Retinal pigment epithelial cell (primary cell): ENCODE measurements around the gene RBM15.

ENCODE experiments used
- DNase-seq: peaks from one replicate; pipeline ENCODE4 v3.0.0-alpha.2; 2010; ENCODE audit warnings: low read depth
- H3K4me3 ChIP-seq: 2 replicates; pipeline ENCODE4 v1.5.1; 2011; ENCODE audit warnings: mild to moderate bottlenecking, low read length, control low read depth, moderate library complexity
- TF ChIP-seq, protein P1 (sequence below): conservative IDR thresholded peaks from 2 replicates; pipeline ENCODE4 v1.5.1; 2011; ENCODE audit warnings: low read depth, low read length, control low read depth, inconsistent platforms

Gene RBM15

DNA sequence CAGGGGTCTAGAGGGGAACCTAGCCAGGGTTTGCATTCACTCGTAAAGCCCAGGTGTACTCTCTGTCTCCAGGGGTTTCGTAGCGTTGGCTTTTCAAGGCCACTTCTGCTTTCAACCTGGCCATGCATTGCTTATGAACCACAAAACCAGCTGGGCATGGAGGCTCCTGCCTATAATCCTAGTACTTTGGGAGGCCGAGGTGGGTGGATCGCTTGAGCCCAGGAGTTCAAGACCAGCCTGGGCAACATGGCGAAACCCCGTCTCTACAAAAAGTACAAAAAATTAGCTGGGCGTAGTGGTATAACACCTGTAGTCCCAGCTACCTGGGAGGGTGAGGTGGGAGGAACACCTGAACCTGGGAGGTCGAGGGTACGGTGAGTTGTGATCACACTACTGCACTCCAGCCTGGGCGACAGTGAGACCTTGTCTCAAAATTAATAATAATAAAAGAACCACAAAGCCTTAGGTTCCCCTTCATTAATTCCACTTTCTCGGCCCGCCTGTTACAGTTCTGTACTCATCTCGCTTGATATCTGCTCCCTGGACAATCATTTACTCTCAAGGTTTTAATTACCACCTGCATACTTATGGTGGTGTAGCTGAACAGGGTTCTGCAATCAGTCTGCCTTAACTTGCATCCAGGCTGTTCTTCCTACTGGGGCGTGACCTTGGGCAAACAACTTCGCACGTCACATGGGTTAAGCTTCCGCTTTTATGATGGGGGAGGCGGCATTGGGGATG lies 45.6 kb downstream of the RBM15 start:
- TF ChIP-seq, protein P1, sequence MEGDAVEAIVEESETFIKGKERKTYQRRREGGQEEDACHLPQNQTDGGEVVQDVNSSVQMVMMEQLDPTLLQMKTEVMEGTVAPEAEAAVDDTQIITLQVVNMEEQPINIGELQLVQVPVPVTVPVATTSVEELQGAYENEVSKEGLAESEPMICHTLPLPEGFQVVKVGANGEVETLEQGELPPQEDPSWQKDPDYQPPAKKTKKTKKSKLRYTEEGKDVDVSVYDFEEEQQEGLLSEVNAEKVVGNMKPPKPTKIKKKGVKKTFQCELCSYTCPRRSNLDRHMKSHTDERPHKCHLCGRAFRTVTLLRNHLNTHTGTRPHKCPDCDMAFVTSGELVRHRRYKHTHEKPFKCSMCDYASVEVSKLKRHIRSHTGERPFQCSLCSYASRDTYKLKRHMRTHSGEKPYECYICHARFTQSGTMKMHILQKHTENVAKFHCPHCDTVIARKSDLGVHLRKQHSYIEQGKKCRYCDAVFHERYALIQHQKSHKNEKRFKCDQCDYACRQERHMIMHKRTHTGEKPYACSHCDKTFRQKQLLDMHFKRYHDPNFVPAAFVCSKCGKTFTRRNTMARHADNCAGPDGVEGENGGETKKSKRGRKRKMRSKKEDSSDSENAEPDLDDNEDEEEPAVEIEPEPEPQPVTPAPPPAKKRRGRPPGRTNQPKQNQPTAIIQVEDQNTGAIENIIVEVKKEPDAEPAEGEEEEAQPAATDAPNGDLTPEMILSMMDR: no peak
- no peak overlapping the region for H3K4me3 ChIP-seq
- DNase-seq: no peak

DNA sequence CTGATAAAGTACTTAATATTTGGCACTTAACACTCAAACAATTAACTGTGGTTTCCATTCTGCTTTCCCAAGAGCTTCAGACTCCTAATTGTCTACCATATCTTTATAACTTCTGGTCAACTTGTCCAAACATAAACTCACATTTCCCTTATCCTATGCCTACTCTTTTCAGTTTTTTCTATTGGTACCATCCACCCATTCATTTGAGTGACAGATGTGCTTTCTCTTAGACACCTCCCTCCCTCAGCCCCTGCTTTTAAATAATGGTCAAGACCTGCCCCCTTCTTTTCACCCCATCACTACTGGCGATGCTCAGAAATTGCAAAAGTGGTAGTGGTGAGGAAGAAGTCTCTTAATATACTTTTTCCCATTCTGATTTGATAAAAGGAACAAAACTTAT lies 46.2 kb downstream of the RBM15 start:
- no peak for DNase-seq
- TF ChIP-seq, protein P1: no peak
- no peak overlapping the region for H3K4me3 ChIP-seq

DNA sequence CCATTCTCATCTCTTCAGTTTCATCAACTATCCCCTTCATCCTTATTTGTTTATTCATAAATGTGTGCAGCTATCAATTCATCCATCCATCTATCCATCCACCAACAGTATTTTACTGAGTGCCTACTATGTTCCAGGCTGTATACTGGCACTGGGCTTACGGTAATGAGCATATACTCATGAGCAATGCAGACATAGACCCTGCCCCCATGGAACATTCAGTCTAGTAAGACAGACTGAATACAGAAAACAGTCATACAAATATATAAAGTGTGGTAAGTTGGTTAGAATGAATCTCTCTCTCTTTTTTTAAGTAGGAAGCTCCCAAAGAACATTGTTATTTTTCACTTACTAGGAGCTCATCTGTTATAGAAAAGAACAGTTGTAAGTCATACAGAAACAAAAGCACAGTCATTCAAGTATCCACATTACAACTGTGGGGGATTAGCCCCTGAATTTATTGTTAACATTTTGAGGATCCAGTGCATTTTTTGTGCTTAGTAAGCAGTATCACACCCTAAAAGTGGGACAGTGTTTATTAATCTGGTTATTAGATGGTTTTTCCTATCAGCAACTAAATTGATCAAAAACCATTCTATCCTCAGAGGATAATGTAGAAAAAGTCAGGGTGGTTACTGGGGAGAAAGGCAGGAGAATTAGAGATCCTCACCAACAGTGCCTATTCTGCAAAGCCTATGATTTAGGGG lies 48.0 kb downstream of the RBM15 start:
- DNase-seq: no peak
- TF ChIP-seq, protein P1: no peak
- H3K4me3 ChIP-seq: no peak overlapping the region

DNA sequence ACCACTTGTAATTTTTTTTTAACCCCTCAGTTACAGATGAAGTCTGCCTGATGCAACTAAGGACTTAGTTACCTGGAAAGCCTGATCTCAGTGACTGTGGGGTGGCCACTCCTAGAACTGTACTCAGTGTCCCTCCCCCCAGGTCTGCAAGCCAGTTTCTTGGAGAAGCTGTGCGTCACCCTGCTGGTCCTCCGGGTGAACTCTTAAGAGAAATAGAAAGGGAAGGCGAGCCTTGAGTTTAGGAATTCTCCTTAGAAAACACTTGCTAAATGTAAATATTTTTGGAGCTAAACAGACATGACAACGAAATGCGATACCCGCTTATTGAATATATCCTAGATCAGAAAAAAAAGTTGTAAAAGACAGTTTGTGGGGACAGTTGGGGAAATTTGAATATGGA lies 50.9 kb downstream of the RBM15 start:
- peak; percentile 52 for DNase-seq
- peak overlapping the region; percentile 37 for H3K4me3 ChIP-seq

DNA sequence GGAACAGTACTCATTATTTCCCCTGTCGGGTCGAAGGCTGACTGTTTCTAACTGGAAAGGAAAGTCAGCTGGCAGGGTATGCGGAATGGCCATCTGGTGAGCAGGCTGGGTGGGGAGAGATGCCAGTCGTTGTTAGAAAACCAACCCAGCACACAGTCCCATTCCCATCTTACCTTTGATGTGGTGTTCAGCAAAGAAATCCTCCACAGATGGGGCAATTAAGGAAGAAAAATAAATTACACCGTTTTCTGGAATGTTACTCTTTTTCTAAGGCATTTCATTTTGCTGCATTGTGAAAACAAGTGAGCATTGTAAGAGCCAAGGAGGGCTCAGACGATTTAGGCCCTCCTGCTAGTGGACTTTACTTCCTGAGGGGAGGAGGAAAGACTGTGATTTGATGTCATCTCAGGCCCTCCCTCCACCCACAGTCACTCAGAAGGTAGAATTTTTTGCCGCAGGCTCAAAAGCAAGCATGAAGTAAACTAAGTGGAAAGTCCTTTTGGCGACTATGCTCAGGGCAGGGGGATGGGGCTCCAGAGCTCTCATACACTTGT lies 51.6 kb downstream of the RBM15 start, which contains the start of gene SLC16A4:
SLC16A4 (minus strand) TSS at position 335 of the 554 bp plus-strand sequence. CDS start 1,703 bp downstream, outside the sequence.
- H3K4me3 ChIP-seq: peak within 1 kb of the TSS; percentile 37
- DNase-seq: peak; percentile 47

More for the DNA sequence above, 50.9 kb downstream of the RBM15 start:
- TF ChIP-seq, protein P1: peak; percentile 12

DNA sequence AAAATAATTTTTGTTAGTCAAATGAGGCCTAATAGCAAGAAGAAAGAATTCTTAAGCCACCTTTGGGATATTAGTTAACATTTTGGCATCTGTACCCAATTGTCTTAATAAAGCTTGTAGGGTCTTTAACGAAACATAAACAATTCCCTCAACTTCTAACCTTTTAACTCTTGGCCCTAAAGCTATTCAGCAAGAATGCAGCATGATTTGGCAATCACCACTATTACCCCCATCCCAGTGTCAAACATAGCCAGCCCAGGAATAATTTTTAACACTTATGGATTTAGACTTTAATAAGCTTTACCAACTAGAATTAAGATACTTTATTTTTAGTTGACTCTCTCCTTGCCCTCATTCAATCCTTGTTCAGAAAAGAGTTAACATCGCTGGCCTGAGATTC lies 54.1 kb downstream of the RBM15 start:
- no peak overlapping the region for H3K4me3 ChIP-seq
- TF ChIP-seq, protein P1: no peak
- DNase-seq: no peak

More for the DNA sequence above, 51.6 kb downstream of the RBM15 start, which contains the start of gene SLC16A4:
- TF ChIP-seq, protein P1: no peak
